ENCODE measurements around the gene SSH2.

SSH2 gene

GRCh38 chr17:29722411-29723198, 207.4 kb downstream of the SSH2 start:
- H3K27me3 ChIP-seq (ENCODE audit: insufficient read depth, low read length, poor library complexity), result no peaks in the 10 kb centered on the region
- H3K4me1 ChIP-seq (ENCODE audit: insufficient read depth, low read length), result peaks cover 49% of the 10 kb centered on the region
- 0 out of 2 replicates have a peak, but pooled peaks cover under 1% of the 10 kb centered on the region for H3K36me3 ChIP-seq (ENCODE audit: insufficient read depth, low read length)
- peak overlapping the region; percentile 32; the same call in 1 of the 2 replicates for H2AFZ ChIP-seq (ENCODE audit: low read depth, low read length)
- H3K4me3 ChIP-seq (ENCODE audit: low read depth in 1 of 2, low read length in 2 of 2), result peak overlapping the region in 1 of 2 experiments; percentile 39; a peak in 2 of 4 replicates
- H4K20me1 ChIP-seq (ENCODE audit: insufficient read depth, low read length), result no peaks in the 10 kb centered on the region; the same call in 1 of the 2 replicates
- no peak for TF ChIP-seq EZH2 (IDR thresholded peaks at IDR 0.05; ENCODE audit: borderline replicate concordance, low read depth, low read length, severe bottlenecking)
- TF ChIP-seq, protein P1, sequence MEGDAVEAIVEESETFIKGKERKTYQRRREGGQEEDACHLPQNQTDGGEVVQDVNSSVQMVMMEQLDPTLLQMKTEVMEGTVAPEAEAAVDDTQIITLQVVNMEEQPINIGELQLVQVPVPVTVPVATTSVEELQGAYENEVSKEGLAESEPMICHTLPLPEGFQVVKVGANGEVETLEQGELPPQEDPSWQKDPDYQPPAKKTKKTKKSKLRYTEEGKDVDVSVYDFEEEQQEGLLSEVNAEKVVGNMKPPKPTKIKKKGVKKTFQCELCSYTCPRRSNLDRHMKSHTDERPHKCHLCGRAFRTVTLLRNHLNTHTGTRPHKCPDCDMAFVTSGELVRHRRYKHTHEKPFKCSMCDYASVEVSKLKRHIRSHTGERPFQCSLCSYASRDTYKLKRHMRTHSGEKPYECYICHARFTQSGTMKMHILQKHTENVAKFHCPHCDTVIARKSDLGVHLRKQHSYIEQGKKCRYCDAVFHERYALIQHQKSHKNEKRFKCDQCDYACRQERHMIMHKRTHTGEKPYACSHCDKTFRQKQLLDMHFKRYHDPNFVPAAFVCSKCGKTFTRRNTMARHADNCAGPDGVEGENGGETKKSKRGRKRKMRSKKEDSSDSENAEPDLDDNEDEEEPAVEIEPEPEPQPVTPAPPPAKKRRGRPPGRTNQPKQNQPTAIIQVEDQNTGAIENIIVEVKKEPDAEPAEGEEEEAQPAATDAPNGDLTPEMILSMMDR (IDR thresholded peaks at IDR 0.05; ENCODE audit: borderline replicate concordance, extremely low read depth, low read length, poor library complexity, severe bottlenecking), result no peak
- DNase-seq (peak; percentile 60), ATAC-seq (ENCODE audit: insufficient read depth, low read depth) (peak; percentile 78)
- H3K9me3 ChIP-seq (ENCODE audit: insufficient read depth, low read length, severe bottlenecking), result no peaks in the 10 kb centered on the region
- peaks cover 24% of the 10 kb centered on the region for H3K79me2 ChIP-seq (ENCODE audit: insufficient read depth, low read length)
- H3K27ac ChIP-seq (ENCODE audit: low read length), result peak overlapping the region; percentile 76
- H3K9ac ChIP-seq (ENCODE audit: low read depth, low read length), result peak overlapping the region; percentile 25
- peak overlapping the region; percentile 59 for H3K4me2 ChIP-seq (ENCODE audit: insufficient read depth, low read length)

DNA sequence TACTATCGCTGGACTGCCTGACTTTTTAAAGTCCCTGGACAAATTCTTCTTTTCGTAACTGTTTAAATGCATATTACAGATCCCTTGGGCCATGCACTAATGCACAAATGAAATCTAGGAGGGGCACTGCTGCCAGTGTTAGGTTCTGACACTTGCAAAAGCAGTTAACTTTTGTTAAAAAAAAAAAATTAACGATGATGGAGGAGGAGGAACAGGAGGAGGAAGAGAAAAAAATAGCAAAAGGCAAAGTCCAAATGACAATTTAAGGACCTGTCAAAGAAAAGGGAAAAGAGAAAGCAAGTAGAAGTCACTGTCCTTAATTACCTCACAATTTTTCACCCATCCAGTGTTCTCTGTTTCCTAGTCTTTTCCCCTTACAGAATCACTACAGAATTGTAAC, 209.5 kb downstream of the SSH2 start:
- Histone ChIP-seq H3K4me2 (ENCODE audit: insufficient read depth, low read length) (no peak overlapping the region), H2AFZ (ENCODE audit: low read depth, low read length) (no peak overlapping the region), H3K36me3 (ENCODE audit: insufficient read depth, low read length) (0 out of 2 replicates have a peak, but pooled peaks cover 3% of the 10 kb centered on the region), H3K27ac (ENCODE audit: low read length) (no peak overlapping the region), H3K4me1 (ENCODE audit: insufficient read depth, low read length) (peaks cover 31% of the 10 kb centered on the region), H3K9ac (ENCODE audit: low read depth, low read length) (no peak overlapping the region), H3K27me3 (ENCODE audit: insufficient read depth, low read length, poor library complexity) (no peaks in the 10 kb centered on the region), H3K9me3 (ENCODE audit: insufficient read depth, low read length, severe bottlenecking) (no peaks in the 10 kb centered on the region), H3K4me3 (ENCODE audit: low read depth in 1 of 2, low read length in 2 of 2) (no peak overlapping the region), H3K79me2 (ENCODE audit: insufficient read depth, low read length) (peaks cover 13% of the 10 kb centered on the region; the same call in 1 of the 2 replicates), H4K20me1 (ENCODE audit: insufficient read depth, low read length) (no peaks in the 10 kb centered on the region)
- TF ChIP-seq EZH2 (IDR thresholded peaks at IDR 0.05; ENCODE audit: borderline replicate concordance, low read depth, low read length, severe bottlenecking), result no peak
- TF ChIP-seq, protein P1 (IDR thresholded peaks at IDR 0.05; ENCODE audit: borderline replicate concordance, extremely low read depth, low read length, poor library complexity, severe bottlenecking), result no peak
- DNase-seq (no peak), ATAC-seq (ENCODE audit: insufficient read depth, low read depth) (no peak)

GRCh38 chr17:29719469-29719868, 210.6 kb downstream of the SSH2 start:
- H3K4me1 ChIP-seq (ENCODE audit: insufficient read depth, low read length), result peaks cover 26% of the 10 kb centered on the region
- no peak overlapping the region for H3K4me3 ChIP-seq (ENCODE audit: low read depth in 1 of 2, low read length in 2 of 2)
- H4K20me1 ChIP-seq (ENCODE audit: insufficient read depth, low read length), result no peaks in the 10 kb centered on the region
- no peak overlapping the region for H2AFZ ChIP-seq (ENCODE audit: low read depth, low read length)
- TF ChIP-seq, protein P1 (IDR thresholded peaks at IDR 0.05; ENCODE audit: borderline replicate concordance, extremely low read depth, low read length, poor library complexity, severe bottlenecking), result no peak
- no peak for TF ChIP-seq EZH2 (IDR thresholded peaks at IDR 0.05; ENCODE audit: borderline replicate concordance, low read depth, low read length, severe bottlenecking)
- H3K27ac ChIP-seq (ENCODE audit: low read length), result no peak overlapping the region
- no peaks in the 10 kb centered on the region for H3K9me3 ChIP-seq (ENCODE audit: insufficient read depth, low read length, severe bottlenecking)
- ATAC-seq (ENCODE audit: insufficient read depth, low read depth) (no peak), DNase-seq (no peak)
- peaks cover 10% of the 10 kb centered on the region; the same call in 1 of the 2 replicates for H3K79me2 ChIP-seq (ENCODE audit: insufficient read depth, low read length)
- no peak overlapping the region for H3K9ac ChIP-seq (ENCODE audit: low read depth, low read length)
- H3K4me2 ChIP-seq (ENCODE audit: insufficient read depth, low read length), result no peak overlapping the region
- no peaks in the 10 kb centered on the region for H3K27me3 ChIP-seq (ENCODE audit: insufficient read depth, low read length, poor library complexity)
- 0 out of 2 replicates have a peak, but pooled peaks cover 3% of the 10 kb centered on the region for H3K36me3 ChIP-seq (ENCODE audit: insufficient read depth, low read length)
